H1 (cell line): ENCODE measurements around the gene TMEM117. TPM values are rescaled to one million over a fixed set of nuclear protein-coding genes. Genes with fewer than 3 reads are reported as not detected.

ENCODE experiments used
- BCL11A ChIP-seq, 2 experiments: IDR thresholded peaks; one replicate each; pipeline ENCODE4 v1.6.1; 2011; ENCODE audit warnings: low read depth in 2 of 2, low read length in 2 of 2, mild to moderate bottlenecking in 2 of 2
- BRCA1 ChIP-seq: IDR thresholded peaks from 2 replicates; pipeline ENCODE4 v1.6.1; 2012; ENCODE audit warnings: low read depth, low read length, improper control_type of control experiment
- CEBPB ChIP-seq: IDR thresholded peaks from 2 replicates; pipeline ENCODE4 v1.6.1; 2012; ENCODE audit warnings: low read depth, low read length
- EZH2 ChIP-seq: fragments of 200-600 bp; sonication (generic); IDR thresholded peaks from 2 replicates; pipeline ENCODE4 v1.7.1; 2012; ENCODE audit warnings: low read depth, mild to moderate bottlenecking, moderate library complexity, low read length, inconsistent platforms; ENCODE audit not compliant: severe bottlenecking
- RNF2 ChIP-seq: fragments of 200-900, 300-1000 bp; sonication (generic); IDR thresholded peaks from 2 replicates; pipeline ENCODE4 v1.7.1; 2016; ENCODE audit warnings: borderline replicate concordance, low read depth, mild to moderate bottlenecking, antibody characterized with exemption, low read length; ENCODE audit not compliant: poor library complexity, severe bottlenecking; ENCODE audit errors: missing control alignments
- SIRT6 ChIP-seq: IDR thresholded peaks from one replicate; pipeline ENCODE4 v1.7.1; 2012; ENCODE audit warnings: low read length, inconsistent platforms
- TEAD4 ChIP-seq: IDR thresholded peaks from 2 replicates; pipeline ENCODE4 v1.6.1; 2012; ENCODE audit warnings: low read depth, low read length, inconsistent platforms, mixed read lengths
- polyA plus RNA-seq, 7 experiments: library from polyadenylated mRNA; depleted of rRNA in 3 of 7; stranded (reverse) in 5 of 7; unstranded in 2 of 7; fragments of >200 nt in 5 of 7; fragments of 200-250 nt in 2 of 7; gene quantifications; 1 replicate in 5 of 7; 2 replicates in 1 of 7; 4 replicates in 1 of 7; pipeline versions ENCODE4 v1.2.1 to v1.2.3, GENCODE V29; 2011 to 2013; ENCODE audit warnings: missing spikeins in 2 of 7, mixed read lengths in 2 of 7
- total RNA-seq: library from RNA; stranded (reverse); fragmentation: NEBNext Ultra II Directional; extraction: Animal tissue kit (Norgen Biotek cat#: 25700); gene quantifications from 2 replicates; pipeline ENCODE4 v1.2.1, GENCODE V29; 2021
- TF ChIP-seq, protein P1 (sequence below): fragments of 300-600 bp; sonication (generic); IDR thresholded peaks from 2 replicates; pipeline ENCODE4 v1.7.1; 2012; ENCODE audit warnings: low read length, moderate library complexity, mild to moderate bottlenecking, inconsistent platforms; ENCODE audit not compliant: insufficient replicate concordance
- TF ChIP-seq, protein P2 (sequence below), 3 experiments: IDR thresholded peaks; 1 replicate in 2 of 3; 2 replicates in 1 of 3; pipeline versions ENCODE4 v1.5.1 to v1.6.1; 2011; ENCODE audit warnings: low read length in 3 of 3, mild to moderate bottlenecking in 3 of 3, inconsistent platforms in 2 of 3, low read depth in 1 of 3, moderate library complexity in 1 of 3; ENCODE audit not compliant: insufficient read depth in 1 of 3; ENCODE audit errors: control extremely low read depth in 1 of 3

Gene TMEM117
- total and polyA plus RNA-seq, 2 of the 8 experiments (the other 6 are each of a cell fraction or from before 2014, with no cell fraction given): 0.80 to 1.4 TPM

DNA sequence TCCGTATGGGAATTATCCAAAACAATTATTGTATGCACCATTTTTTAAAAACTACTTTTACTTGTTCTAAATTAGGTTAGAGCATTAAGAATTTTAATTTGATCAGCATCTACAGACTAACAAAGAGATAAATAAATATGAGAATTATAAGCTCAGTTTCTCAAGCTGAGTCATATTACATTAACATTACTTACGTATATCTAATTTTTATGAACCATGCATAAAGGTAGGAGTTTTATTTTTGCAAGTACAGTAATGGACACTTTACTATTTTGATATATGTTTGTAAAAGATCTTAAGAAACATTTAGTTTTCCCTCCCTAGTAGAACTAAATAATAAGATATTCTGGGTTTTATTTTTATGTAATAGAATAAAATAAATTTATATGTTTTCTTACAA lies 410.1 kb downstream of the TMEM117 start (continued):
- TF ChIP-seq, protein P1, sequence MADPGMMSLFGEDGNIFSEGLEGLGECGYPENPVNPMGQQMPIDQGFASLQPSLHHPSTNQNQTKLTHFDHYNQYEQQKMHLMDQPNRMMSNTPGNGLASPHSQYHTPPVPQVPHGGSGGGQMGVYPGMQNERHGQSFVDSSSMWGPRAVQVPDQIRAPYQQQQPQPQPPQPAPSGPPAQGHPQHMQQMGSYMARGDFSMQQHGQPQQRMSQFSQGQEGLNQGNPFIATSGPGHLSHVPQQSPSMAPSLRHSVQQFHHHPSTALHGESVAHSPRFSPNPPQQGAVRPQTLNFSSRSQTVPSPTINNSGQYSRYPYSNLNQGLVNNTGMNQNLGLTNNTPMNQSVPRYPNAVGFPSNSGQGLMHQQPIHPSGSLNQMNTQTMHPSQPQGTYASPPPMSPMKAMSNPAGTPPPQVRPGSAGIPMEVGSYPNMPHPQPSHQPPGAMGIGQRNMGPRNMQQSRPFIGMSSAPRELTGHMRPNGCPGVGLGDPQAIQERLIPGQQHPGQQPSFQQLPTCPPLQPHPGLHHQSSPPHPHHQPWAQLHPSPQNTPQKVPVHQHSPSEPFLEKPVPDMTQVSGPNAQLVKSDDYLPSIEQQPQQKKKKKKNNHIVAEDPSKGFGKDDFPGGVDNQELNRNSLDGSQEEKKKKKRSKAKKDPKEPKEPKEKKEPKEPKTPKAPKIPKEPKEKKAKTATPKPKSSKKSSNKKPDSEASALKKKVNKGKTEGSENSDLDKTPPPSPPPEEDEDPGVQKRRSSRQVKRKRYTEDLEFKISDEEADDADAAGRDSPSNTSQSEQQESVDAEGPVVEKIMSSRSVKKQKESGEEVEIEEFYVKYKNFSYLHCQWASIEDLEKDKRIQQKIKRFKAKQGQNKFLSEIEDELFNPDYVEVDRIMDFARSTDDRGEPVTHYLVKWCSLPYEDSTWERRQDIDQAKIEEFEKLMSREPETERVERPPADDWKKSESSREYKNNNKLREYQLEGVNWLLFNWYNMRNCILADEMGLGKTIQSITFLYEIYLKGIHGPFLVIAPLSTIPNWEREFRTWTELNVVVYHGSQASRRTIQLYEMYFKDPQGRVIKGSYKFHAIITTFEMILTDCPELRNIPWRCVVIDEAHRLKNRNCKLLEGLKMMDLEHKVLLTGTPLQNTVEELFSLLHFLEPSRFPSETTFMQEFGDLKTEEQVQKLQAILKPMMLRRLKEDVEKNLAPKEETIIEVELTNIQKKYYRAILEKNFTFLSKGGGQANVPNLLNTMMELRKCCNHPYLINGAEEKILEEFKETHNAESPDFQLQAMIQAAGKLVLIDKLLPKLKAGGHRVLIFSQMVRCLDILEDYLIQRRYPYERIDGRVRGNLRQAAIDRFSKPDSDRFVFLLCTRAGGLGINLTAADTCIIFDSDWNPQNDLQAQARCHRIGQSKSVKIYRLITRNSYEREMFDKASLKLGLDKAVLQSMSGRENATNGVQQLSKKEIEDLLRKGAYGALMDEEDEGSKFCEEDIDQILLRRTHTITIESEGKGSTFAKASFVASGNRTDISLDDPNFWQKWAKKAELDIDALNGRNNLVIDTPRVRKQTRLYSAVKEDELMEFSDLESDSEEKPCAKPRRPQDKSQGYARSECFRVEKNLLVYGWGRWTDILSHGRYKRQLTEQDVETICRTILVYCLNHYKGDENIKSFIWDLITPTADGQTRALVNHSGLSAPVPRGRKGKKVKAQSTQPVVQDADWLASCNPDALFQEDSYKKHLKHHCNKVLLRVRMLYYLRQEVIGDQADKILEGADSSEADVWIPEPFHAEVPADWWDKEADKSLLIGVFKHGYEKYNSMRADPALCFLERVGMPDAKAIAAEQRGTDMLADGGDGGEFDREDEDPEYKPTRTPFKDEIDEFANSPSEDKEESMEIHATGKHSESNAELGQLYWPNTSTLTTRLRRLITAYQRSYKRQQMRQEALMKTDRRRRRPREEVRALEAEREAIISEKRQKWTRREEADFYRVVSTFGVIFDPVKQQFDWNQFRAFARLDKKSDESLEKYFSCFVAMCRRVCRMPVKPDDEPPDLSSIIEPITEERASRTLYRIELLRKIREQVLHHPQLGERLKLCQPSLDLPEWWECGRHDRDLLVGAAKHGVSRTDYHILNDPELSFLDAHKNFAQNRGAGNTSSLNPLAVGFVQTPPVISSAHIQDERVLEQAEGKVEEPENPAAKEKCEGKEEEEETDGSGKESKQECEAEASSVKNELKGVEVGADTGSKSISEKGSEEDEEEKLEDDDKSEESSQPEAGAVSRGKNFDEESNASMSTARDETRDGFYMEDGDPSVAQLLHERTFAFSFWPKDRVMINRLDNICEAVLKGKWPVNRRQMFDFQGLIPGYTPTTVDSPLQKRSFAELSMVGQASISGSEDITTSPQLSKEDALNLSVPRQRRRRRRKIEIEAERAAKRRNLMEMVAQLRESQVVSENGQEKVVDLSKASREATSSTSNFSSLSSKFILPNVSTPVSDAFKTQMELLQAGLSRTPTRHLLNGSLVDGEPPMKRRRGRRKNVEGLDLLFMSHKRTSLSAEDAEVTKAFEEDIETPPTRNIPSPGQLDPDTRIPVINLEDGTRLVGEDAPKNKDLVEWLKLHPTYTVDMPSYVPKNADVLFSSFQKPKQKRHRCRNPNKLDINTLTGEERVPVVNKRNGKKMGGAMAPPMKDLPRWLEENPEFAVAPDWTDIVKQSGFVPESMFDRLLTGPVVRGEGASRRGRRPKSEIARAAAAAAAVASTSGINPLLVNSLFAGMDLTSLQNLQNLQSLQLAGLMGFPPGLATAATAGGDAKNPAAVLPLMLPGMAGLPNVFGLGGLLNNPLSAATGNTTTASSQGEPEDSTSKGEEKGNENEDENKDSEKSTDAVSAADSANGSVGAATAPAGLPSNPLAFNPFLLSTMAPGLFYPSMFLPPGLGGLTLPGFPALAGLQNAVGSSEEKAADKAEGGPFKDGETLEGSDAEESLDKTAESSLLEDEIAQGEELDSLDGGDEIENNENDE: no peak
- TF ChIP-seq EZH2 (no peak), CEBPB (no peak), BRCA1 (no peak), TEAD4 (no peak), SIRT6 (no peak), RNF2 (no peak), BCL11A (IDR thresholded peaks at IDR 0.05; ENCODE audit: low read depth in 2 of 2, low read length in 2 of 2) (no peak)
- TF ChIP-seq, protein P2, sequence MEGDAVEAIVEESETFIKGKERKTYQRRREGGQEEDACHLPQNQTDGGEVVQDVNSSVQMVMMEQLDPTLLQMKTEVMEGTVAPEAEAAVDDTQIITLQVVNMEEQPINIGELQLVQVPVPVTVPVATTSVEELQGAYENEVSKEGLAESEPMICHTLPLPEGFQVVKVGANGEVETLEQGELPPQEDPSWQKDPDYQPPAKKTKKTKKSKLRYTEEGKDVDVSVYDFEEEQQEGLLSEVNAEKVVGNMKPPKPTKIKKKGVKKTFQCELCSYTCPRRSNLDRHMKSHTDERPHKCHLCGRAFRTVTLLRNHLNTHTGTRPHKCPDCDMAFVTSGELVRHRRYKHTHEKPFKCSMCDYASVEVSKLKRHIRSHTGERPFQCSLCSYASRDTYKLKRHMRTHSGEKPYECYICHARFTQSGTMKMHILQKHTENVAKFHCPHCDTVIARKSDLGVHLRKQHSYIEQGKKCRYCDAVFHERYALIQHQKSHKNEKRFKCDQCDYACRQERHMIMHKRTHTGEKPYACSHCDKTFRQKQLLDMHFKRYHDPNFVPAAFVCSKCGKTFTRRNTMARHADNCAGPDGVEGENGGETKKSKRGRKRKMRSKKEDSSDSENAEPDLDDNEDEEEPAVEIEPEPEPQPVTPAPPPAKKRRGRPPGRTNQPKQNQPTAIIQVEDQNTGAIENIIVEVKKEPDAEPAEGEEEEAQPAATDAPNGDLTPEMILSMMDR (IDR thresholded peaks at IDR 0.05; ENCODE audit: control extremely low read depth in 1 of 3, insufficient read depth in 1 of 3, low read depth in 1 of 3, low read length in 3 of 3): no peak
